Right lobe of liver (tissue), 6 donors: ENCODE results near the gene TSPAN31. TPM values are rescaled to one million over a fixed set of nuclear protein-coding genes. Genes with fewer than 3 reads are reported as not detected.

Experiments
- ATAC-seq, 4 donors: fragments of 200-7000 bp; cut with Tn5 transposase; one replicate each; pipeline ENCODE4 v1.9.1; 2020; ENCODE audit warnings: mild to moderate bottlenecking in 4 of 4, moderate library complexity in 4 of 4
- DNase-seq, 3 donors: peaks; one replicate each; pipeline ENCODE4 v3.0.0-alpha.2; 2020
- H3K27ac ChIP-seq, 3 donors: fragments of 200-600 bp; one replicate each; pipeline ENCODE4 v1.8.0; 2022
- H3K27me3 ChIP-seq, 2 donors: fragments of 200-600 bp; one replicate each; pipeline ENCODE4 v1.8.0; 2022
- H3K36me3 ChIP-seq, 4 donors: fragments of 200-600 bp; sonication (generic) in 1 of 4; one replicate each; pipeline versions ENCODE4 v1.5.1 to v1.8.0; 2017 to 2022; ENCODE audit warnings: control low read depth in 1 of 4
- H3K4me1 ChIP-seq, 4 donors: fragments of 200-600 bp; sonication (generic) in 1 of 4; one replicate each; pipeline versions ENCODE4 v1.5.1 to v1.8.0; 2017 to 2022; ENCODE audit warnings: control low read depth in 1 of 4
- H3K4me3 ChIP-seq, 3 donors: fragments of 200-600 bp; one replicate each; pipeline ENCODE4 v1.8.0; 2022
- H3K9me3 ChIP-seq, 4 donors: fragments of 200-600 bp; sonication (generic) in 1 of 4; one replicate each; pipeline versions ENCODE4 v1.5.1 to v1.8.0; 2017 to 2022; ENCODE audit warnings: control low read depth in 1 of 4
- POLR2A ChIP-seq: fragments of 450-650 bp; IDR thresholded peaks from one replicate; pipeline ENCODE4 v1.6.1; 2017; ENCODE audit warnings: antibody characterized with exemption, mild to moderate bottlenecking
- WGBS: methylation state at CpG from one replicate; pipeline ENCODE4 v1.1.6; 2018; ENCODE audit warnings: low coverage, low lambda C conversion rate; ENCODE audit not compliant: insufficient coverage; ENCODE audit errors: missing lambda C conversion rate; 5-methylcytosine and 5-hydroxymethylcytosine counted together
- intact Hi-C, 2 donors: fragments of 100-400 bp; cut with DNase I; formaldehyde crosslinking; loops; one replicate each; pipeline versions ENCODE4 v1.11.2 to v1.14.1; 2022
- total RNA-seq, 6 experiments: library from RNA; depleted of rRNA in 2 of 6; stranded (reverse); fragments of >200 nt in 2 of 6; fragmentation: NEBNext Ultra II Directional in 3 of 6; extraction: Animal tissue kit (Norgen Biotek cat#: 25700) in 3 of 6; gene quantifications; one replicate each; pipeline versions ENCODE4 v1.1.0 to v1.2.4, GENCODE V29; 2016 to 2023
- TF ChIP-seq, protein P1 (sequence below), 4 donors: fragments of 200-600 bp in 3 of 4; fragments of 450-650 bp in 1 of 4; IDR thresholded peaks; one replicate each; pipeline versions ENCODE4 v1.5.1 to v1.8.0; 2016 to 2022; ENCODE audit warnings: antibody characterized with exemption in 4 of 4, mild to moderate bottlenecking in 2 of 4
- donor health status: DM: no; HTN: yes; CAD: no.
- donor health status: DM: no; HTN: no; CAD: no.
- donor health status: DM: no; HTN: no; CAD: no.
- donor health status: DM: no; HTN: yes; CAD: no.
- donor health status: DM: no; HTN: yes; CAD: no.

The TSPAN31 gene
- total RNA-seq, 6 experiments from 2014 or later: 15.1 to 34.4 (median 20.6) TPM

- intact Hi-C loops: no loop called here
- DNase-seq: no peak
Observed at GRCh38 chr12:57767305-57767698, 22.5 kb downstream of the TSPAN31 start.

DNA sequence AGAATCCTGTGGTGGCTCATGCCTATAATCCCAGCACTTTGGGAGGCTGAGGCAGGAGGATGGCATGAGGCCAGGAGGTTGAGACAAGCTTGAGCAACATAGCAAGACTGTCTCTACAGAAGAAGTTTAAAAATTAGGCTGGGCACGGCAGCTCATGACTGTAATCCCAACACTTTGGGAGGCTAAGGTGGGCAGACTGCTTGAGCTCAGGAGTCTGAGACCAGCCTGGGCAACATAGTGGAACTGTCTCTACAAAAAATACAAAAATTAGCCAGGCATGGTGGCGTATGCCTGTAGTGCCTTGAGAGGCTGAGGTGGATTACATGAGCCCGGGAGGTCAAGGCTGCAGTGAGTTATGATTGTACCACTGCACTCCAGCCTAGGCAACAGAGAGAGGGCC is 23.0 kb downstream of the TSPAN31 start:
- intact Hi-C loops: no loop called here
- TF ChIP-seq, protein P1, sequence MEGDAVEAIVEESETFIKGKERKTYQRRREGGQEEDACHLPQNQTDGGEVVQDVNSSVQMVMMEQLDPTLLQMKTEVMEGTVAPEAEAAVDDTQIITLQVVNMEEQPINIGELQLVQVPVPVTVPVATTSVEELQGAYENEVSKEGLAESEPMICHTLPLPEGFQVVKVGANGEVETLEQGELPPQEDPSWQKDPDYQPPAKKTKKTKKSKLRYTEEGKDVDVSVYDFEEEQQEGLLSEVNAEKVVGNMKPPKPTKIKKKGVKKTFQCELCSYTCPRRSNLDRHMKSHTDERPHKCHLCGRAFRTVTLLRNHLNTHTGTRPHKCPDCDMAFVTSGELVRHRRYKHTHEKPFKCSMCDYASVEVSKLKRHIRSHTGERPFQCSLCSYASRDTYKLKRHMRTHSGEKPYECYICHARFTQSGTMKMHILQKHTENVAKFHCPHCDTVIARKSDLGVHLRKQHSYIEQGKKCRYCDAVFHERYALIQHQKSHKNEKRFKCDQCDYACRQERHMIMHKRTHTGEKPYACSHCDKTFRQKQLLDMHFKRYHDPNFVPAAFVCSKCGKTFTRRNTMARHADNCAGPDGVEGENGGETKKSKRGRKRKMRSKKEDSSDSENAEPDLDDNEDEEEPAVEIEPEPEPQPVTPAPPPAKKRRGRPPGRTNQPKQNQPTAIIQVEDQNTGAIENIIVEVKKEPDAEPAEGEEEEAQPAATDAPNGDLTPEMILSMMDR (IDR thresholded peaks at IDR 0.05): no peak
- no peak for TF ChIP-seq POLR2A

More at GRCh38 chr12:57767305-57767698, 22.5 kb downstream of the TSPAN31 start:
- Histone ChIP-seq H3K9me3 (no peaks in the 10 kb centered on the region), H3K27me3 (peaks cover 4 to 9% of the 10 kb centered on the region in 2 donors), H3K4me1 (peaks cover 0 to 22% (median 4%) of the 10 kb centered on the region in 4 donors), H3K36me3 (no peaks in the 10 kb centered on the region), H3K27ac (no peak overlapping the region), H3K4me3 (no peak overlapping the region)
- no peak for ATAC-seq
- TF ChIP-seq, protein P1 (IDR thresholded peaks at IDR 0.05): no peak
- TF ChIP-seq POLR2A: no peak

DNA sequence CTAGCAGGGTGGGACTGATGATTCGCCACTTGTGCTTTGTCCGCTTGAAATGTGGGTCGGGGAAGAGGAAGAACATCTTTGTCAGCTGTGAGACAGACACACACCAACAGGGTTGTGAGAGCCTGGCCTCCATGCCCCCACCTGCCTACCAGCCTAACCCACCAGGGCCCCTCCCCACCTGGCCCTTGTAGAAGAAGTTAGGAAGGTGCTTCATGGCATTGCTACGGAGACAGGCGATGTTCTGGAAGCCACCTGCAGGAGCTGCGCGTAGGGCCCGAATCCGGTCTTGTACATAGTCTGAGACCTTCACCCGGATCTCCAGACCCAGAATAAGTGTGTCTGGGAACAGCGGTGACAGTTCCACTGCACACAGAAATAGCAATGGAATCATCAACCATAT is 24.8 kb downstream of the TSPAN31 start:
- intact Hi-C loops: no loop called here
- DNase-seq (no peak), ATAC-seq (no peak)
- Histone ChIP-seq H3K27ac (no peak overlapping the region), H3K4me3 (no peak overlapping the region), H3K9me3 (no peaks in the 10 kb centered on the region), H3K4me1 (peaks cover 2 to 26% (median 8%) of the 10 kb centered on the region in 4 donors), H3K36me3 (no peaks in the 10 kb centered on the region), H3K27me3 (peaks cover 0 to 2% of the 10 kb centered on the region in 2 donors)
- WGBS: 98% methylated on average over 5 of the region's 11 CpGs
- no peak for TF ChIP-seq POLR2A
- TF ChIP-seq, protein P1 (IDR thresholded peaks at IDR 0.05): no peak

More for the DNA sequence above, 23.0 kb downstream of the TSPAN31 start:
- DNase-seq (no peak), ATAC-seq (no peak)
- H3K4me1 ChIP-seq: peaks cover 0 to 22% (median 5%) of the 10 kb centered on the region in 4 donors
- no peaks in the 10 kb centered on the region for H3K36me3 ChIP-seq
- no peak overlapping the region for H3K27ac ChIP-seq
- peaks cover 4 to 9% of the 10 kb centered on the region in 2 donors for H3K27me3 ChIP-seq
- WGBS: 85% methylated on average over 2 of the region's 3 CpGs
- H3K9me3 ChIP-seq: no peaks in the 10 kb centered on the region
- no peak overlapping the region for H3K4me3 ChIP-seq

DNA sequence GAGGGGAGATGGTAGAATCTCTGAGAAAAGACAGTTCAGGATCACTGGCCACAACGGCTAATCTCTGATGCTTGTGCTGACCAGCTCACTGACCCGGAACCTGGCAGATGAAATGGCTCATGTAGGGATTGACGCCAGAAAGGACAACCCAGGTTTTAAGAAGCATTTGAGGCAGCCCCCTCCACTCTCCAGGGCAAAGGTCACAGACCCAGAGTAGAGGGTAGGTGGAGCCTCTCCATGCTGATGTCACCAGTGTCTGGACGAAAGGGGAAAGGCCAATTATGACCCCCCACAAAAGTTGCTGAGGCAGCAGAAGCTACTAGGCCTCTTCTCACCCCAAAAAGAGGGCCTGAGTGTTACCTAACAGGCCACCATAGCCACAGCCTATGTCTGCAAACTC is 25.9 kb downstream of the TSPAN31 start:
- Histone ChIP-seq H3K36me3 (no peaks in the 10 kb centered on the region), H3K27me3 (no peaks in the 10 kb centered on the region), H3K9me3 (no peaks in the 10 kb centered on the region), H3K27ac (no peak overlapping the region), H3K4me3 (no peak overlapping the region), H3K4me1 (peaks cover 2 to 15% (median 8%) of the 10 kb centered on the region in 4 donors)
- ATAC-seq: no peak
- intact Hi-C loops: no loop called here
- WGBS: 82% methylated on average over 3 of the region's 4 CpGs
- no peak for DNase-seq
- TF ChIP-seq, protein P1 (IDR thresholded peaks at IDR 0.05): no peak
- no peak for TF ChIP-seq POLR2A
